Glutamatergic neuron (in vitro differentiated cells): ENCODE data around the gene PRKRA. TPM values are rescaled to one million over a fixed set of nuclear protein-coding genes. Genes with fewer than 3 reads are reported as not detected.

Experiments
- DNase-seq: peaks from one replicate; pipeline ENCODE4 v3.0.0; 2022
- H3K27ac Mint-ChIP-seq: one replicate; pipeline ENCODE4 v1.8.0; 2020; ENCODE audit warnings: mild to moderate bottlenecking, mixed read lengths, inconsistent platforms; ENCODE audit not compliant: unreplicated experiment
- H3K27me3 Mint-ChIP-seq: one replicate; pipeline ENCODE4 v1.8.0; 2020; ENCODE audit warnings: mild to moderate bottlenecking, moderate library complexity, mixed read lengths, inconsistent platforms; ENCODE audit not compliant: unreplicated experiment
- H3K36me3 Mint-ChIP-seq: one replicate; pipeline ENCODE4 v1.8.0; 2020; ENCODE audit warnings: mild to moderate bottlenecking, mixed read lengths, inconsistent platforms; ENCODE audit not compliant: unreplicated experiment
- H3K4me1 Mint-ChIP-seq: one replicate; pipeline ENCODE4 v1.8.0; 2020; ENCODE audit warnings: mild to moderate bottlenecking, low read depth, mixed read lengths, inconsistent platforms; ENCODE audit not compliant: unreplicated experiment
- H3K4me3 Mint-ChIP-seq: one replicate; pipeline ENCODE4 v1.8.0; 2020; ENCODE audit warnings: mild to moderate bottlenecking, mixed read lengths, inconsistent platforms; ENCODE audit not compliant: unreplicated experiment
- H3K9me3 Mint-ChIP-seq: one replicate; pipeline ENCODE4 v1.8.0; 2020; ENCODE audit warnings: mild to moderate bottlenecking, moderate library complexity, mixed read lengths, inconsistent platforms; ENCODE audit not compliant: unreplicated experiment
- CTCF ChIP-seq: fragments of 200-600 bp; sonication (generic); IDR thresholded peaks from one replicate; pipeline ENCODE4 v1.5.0; 2021; ENCODE audit not compliant: partially characterized antibody, unreplicated experiment
- total RNA-seq: library from RNA; stranded (reverse); fragmentation: NEBNext Ultra II Directional; extraction: Animal tissue kit (Norgen Biotek cat#: 25700); gene quantifications from one replicate; pipeline ENCODE4 v1.2.1, GENCODE V29; 2021; ENCODE audit not compliant: unreplicated experiment

PRKRA gene
- total RNA-seq, 1 donor from 2014 or later, result 86.6 TPM

- Mint-ChIP-seq H3K9me3 (no peaks in the 10 kb centered on the region), H3K36me3 (peaks cover 6% of the 10 kb centered on the region), H3K27me3 (no peaks in the 10 kb centered on the region), H3K4me1 (peaks cover 2% of the 10 kb centered on the region), H3K4me3 (no peak overlapping the region), H3K27ac (no peak overlapping the region)
- no peak for DNase-seq
- TF ChIP-seq CTCF, result no peak
Observed at GRCh38 chr2:178469219-178469849, 18.4 kb upstream of the PRKRA start.

- Mint-ChIP-seq H3K27ac (no peak overlapping the region), H3K4me3 (no peak overlapping the region), H3K4me1 (peaks cover 1% of the 10 kb centered on the region), H3K27me3 (no peaks in the 10 kb centered on the region), H3K36me3 (no peaks in the 10 kb centered on the region), H3K9me3 (no peaks in the 10 kb centered on the region)
- no peak for DNase-seq
- TF ChIP-seq CTCF, result no peak
Observed at GRCh38 chr2:178457390-178457886, 6.5 kb upstream of the PRKRA start.

- Mint-ChIP-seq H3K27me3 (peaks cover 3% of the 10 kb centered on the region), H3K4me3 (no peak overlapping the region), H3K4me1 (peaks cover 7% of the 10 kb centered on the region), H3K9me3 (peaks cover 5% of the 10 kb centered on the region), H3K36me3 (no peaks in the 10 kb centered on the region), H3K27ac (no peak overlapping the region)
- DNase-seq, result no peak
- no peak for TF ChIP-seq CTCF
Observed at GRCh38 chr2:178455947-178456346, 5.0 kb upstream of the PRKRA start.

GRCh38 chr2:178452870-178453269 is 1.9 kb upstream of the PRKRA start:
- Mint-ChIP-seq H3K27me3 (peaks cover 3% of the 10 kb centered on the region), H3K4me3 (no peak overlapping the region), H3K27ac (no peak overlapping the region), H3K9me3 (peaks cover 5% of the 10 kb centered on the region), H3K36me3 (no peaks in the 10 kb centered on the region), H3K4me1 (peaks cover 18% of the 10 kb centered on the region)
- DNase-seq, result no peak
- TF ChIP-seq CTCF, result no peak

GRCh38 chr2:178452334-178452733 is 1.4 kb upstream of the PRKRA start:
- no peak for TF ChIP-seq CTCF
- Mint-ChIP-seq H3K9me3 (peaks cover 5% of the 10 kb centered on the region), H3K4me1 (peaks cover 18% of the 10 kb centered on the region), H3K36me3 (no peaks in the 10 kb centered on the region), H3K4me3 (peak overlapping the region; percentile 53), H3K27me3 (peaks cover 3% of the 10 kb centered on the region), H3K27ac (peak overlapping the region; percentile 100)
- DNase-seq, result no peak
